HG03460 (cell line): ENCODE measurements around the gene EEF1A2.

ENCODE experiments used
- ATAC-seq: cut with Tn5 transposase; IDR thresholded peaks from one replicate; pipeline ENCODE4 v1.9.1; 2021; ENCODE audit not compliant: unreplicated experiment

Gene EEF1A2

GRCh38 chr20:63457737-63458136 is 41.1 kb downstream of the EEF1A2 start:
- no peak for ATAC-seq

- ATAC-seq, result no peak
Observed at GRCh38 chr20:63456429-63457284, 42.2 kb downstream of the EEF1A2 start.

- no peak for ATAC-seq
Observed at GRCh38 chr20:63455568-63455859, 43.4 kb downstream of the EEF1A2 start.

- ATAC-seq, result no peak
Observed at GRCh38 chr20:63454731-63455567, 43.9 kb downstream of the EEF1A2 start.

- ATAC-seq, result no peak
Observed at GRCh38 chr20:63452821-63453523, 45.9 kb downstream of the EEF1A2 start.

- ATAC-seq, result no peak
Observed at GRCh38 chr20:63452341-63452740, 46.5 kb downstream of the EEF1A2 start.

- no peak for ATAC-seq
Observed at GRCh38 chr20:63451821-63452220, 47.1 kb downstream of the EEF1A2 start.

GRCh38 chr20:63449796-63450730 is 48.8 kb downstream of the EEF1A2 start:
- no peak for ATAC-seq

GRCh38 chr20:63449025-63449424 is 49.9 kb downstream of the EEF1A2 start:
- ATAC-seq, result no peak

GRCh38 chr20:63448031-63448430 is 50.9 kb downstream of the EEF1A2 start:
- ATAC-seq, result no peak

GRCh38 chr20:63447320-63447719 is 51.6 kb downstream of the EEF1A2 start:
- ATAC-seq, result no peak

- ATAC-seq, result no peak
Observed at GRCh38 chr20:63446216-63447024, 52.5 kb downstream of the EEF1A2 start.

- ATAC-seq, result no peak
Observed at GRCh38 chr20:63445075-63445734, 53.7 kb downstream of the EEF1A2 start.

- ATAC-seq, result no peak
Observed at GRCh38 chr20:63444548-63444947, 54.3 kb downstream of the EEF1A2 start.

GRCh38 chr20:63443606-63444395 is 55.1 kb downstream of the EEF1A2 start:
- no peak for ATAC-seq

GRCh38 chr20:63442100-63442493 is 56.8 kb downstream of the EEF1A2 start:
- no peak for ATAC-seq

GRCh38 chr20:63441136-63442099 is 57.5 kb downstream of the EEF1A2 start:
- ATAC-seq, result no peak
